GM19395 (cell line): Measurements from ENCODE around the gene PPP1R1B.

Experiments used
- ATAC-seq: cut with Tn5 transposase; IDR thresholded peaks from one replicate; pipeline ENCODE4 v1.9.1; 2021; ENCODE audit warnings: mild to moderate bottlenecking, moderate library complexity; ENCODE audit not compliant: unreplicated experiment

PPP1R1B gene

GRCh38 chr17:39651923-39652586 is 25.3 kb downstream of the PPP1R1B start:
- no peak for ATAC-seq

DNA sequence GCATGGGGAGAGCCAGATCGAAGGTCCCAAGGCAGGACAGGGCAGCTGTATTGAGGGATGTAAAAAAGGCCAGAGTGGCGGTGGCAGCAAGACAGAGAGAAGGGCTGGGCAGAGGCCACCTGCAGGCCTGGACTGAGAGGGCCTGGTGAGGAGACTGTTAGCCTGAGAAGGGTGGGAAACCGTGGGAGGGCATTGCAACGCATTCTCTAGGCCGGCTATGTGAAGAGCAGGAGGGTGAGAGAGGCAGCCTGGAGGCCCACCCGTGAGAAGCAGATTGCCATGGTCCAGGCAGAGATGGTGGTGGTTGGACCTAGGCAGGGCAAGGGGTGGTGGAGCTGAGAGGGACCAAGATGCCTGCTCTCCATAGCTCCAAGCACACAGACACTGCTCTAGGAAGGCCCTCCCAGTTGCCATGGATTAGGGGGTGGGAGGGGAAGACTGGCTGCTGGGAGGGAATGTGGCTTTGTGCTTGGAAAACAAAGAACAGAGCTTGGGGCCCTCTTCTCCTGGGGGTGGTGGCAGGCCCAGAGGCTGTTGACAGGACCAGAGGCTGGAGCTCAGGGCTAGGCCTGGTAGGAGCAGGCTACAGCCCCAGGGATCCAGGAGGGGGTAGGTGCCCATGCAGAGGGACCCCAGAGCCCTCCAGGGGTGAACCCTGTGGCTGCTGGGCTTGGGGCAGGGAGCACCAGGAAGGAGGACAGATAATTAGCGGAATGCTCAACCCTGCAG is 26.0 kb downstream of the PPP1R1B start:
- ATAC-seq: no peak

DNA sequence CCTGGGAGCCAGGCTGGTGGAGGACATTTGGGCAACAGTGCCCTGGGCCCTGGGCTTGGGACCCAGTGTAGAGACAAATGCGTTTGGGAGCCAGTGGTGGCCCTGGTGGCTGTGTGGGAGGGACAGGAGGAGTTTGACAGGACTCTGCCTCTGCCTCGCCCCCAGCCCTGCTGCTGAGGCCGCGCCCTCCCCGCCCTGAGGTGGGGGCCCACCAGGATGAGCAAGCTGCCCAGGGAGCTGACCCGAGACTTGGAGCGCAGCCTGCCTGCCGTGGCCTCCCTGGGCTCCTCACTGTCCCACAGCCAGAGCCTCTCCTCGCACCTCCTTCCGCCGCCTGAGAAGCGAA is 26.5 kb downstream of the PPP1R1B start:
- ATAC-seq: no peak

- no peak for ATAC-seq
Measured at GRCh38 chr17:39653662-39654331, 27.0 kb downstream of the PPP1R1B start.

DNA sequence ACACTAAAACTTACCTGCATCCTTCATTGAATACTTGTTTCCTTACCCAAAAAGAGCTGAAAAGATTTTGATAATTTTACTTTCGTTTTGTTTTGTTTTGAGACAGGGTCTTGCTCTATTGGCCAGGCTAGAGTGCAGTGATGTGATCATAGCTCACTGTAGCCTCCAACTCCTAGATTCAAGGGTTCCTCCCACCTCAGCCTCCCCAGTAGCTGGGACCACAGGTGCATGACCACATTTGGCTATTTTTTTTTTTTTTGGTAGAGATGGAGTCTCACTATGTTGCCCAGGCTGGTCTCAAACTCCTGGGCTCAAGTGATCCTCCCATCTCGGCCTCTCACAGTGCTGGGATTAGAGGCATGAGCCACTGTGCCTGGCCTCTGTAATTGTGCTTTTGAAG is 28.4 kb downstream of the PPP1R1B start:
- ATAC-seq: no peak

GRCh38 chr17:39658346-39658745 is 31.6 kb downstream of the PPP1R1B start:
- no peak for ATAC-seq

- ATAC-seq: no peak
Measured at GRCh38 chr17:39658760-39659159, 32.0 kb downstream of the PPP1R1B start.

GRCh38 chr17:39659279-39660010 is 32.7 kb downstream of the PPP1R1B start:
- no peak for ATAC-seq

DNA sequence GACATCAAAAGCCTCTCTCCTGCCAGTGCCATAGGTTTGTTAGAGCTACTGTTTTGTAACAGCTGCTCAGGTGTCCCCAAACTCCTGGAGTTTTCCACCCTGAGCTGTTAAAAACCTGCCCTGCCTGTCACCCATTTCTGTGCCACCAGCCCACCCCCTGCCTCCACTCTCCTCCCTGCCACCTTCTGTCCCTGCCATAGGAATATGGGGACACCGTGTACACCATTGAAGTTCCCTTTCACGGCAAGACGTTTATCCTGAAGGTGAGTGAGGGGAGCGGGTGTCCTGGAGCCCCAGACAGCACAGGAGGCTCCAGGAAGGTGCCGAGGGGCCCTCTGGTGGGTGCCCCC is 33.2 kb downstream of the PPP1R1B start:
- ATAC-seq: no peak

- no peak for ATAC-seq
Measured at GRCh38 chr17:39660397-39661385, 33.9 kb downstream of the PPP1R1B start.

DNA sequence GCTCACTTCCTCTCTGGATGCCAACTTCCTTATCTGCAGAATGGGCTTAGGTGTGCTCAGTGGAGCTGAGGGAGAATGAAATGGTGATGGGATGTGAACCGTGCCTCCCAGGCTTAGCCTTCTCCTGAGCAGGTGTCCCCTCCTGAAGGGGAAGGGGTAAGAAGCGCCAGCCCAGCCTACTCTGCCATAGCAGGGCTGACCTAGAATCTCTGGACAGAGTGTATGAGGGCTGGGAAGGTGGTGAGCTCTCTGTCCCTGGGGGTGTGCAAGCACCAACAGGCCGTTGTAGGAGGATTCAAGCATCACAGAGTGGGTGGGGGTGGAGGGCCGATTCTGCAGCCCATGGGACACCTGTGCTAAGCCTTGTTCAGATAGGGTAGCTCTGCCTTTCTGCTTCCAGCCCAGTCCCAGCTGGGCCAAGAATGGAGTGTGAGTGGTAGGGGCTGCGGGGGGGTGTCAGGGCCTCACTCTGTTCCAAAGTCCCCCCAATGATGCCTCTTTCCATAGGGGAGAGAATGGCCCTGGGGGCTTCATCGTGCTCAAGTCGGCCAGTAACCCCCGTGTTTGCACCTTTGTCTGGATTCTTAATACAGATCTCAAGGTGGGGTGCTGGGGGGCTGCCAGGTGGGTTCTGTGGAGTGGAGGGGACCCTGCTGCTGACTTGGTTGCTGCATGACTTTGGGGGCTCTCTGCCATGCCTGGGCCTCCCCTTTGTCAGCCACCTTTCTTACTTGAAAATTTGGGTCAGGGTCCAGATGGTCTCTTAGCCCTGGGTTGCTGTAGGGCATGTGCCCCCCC is 35.2 kb downstream of the PPP1R1B start:
- ATAC-seq: no peak

DNA sequence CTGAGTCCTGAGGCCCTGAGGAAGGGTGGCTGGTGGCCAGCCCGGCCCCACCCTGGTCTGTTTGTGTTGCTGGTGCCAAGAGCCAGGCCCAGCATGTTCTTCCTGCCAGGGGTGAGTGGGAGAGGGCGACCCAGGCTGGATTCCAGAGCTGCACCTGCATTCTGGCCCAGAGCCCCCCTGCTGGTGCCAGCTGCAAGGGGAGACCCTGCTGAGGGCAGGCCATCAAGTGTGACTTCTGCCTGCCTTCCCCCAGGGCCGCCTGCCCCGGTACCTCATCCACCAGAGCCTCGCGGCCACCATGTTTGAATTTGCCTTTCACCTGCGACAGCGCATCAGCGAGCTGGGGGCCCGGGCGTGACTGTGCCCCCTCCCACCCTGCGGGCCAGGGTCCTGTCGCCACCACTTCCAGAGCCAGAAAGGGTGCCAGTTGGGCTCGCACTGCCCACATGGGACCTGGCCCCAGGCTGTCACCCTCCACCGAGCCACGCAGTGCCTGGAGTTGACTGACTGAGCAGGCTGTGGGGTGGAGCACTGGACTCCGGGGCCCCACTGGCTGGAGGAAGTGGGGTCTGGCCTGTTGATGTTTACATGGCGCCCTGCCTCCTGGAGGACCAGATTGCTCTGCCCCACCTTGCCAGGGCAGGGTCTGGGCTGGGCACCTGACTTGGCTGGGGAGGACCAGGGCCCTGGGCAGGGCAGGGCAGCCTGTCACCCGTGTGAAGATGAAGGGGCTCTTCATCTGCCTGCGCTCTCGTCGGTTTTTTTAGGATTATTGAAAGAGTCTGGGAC is 36.0 kb downstream of the PPP1R1B start:
- ATAC-seq: no peak

GRCh38 chr17:39663340-39663687 is 36.6 kb downstream of the PPP1R1B start:
- ATAC-seq: no peak

DNA sequence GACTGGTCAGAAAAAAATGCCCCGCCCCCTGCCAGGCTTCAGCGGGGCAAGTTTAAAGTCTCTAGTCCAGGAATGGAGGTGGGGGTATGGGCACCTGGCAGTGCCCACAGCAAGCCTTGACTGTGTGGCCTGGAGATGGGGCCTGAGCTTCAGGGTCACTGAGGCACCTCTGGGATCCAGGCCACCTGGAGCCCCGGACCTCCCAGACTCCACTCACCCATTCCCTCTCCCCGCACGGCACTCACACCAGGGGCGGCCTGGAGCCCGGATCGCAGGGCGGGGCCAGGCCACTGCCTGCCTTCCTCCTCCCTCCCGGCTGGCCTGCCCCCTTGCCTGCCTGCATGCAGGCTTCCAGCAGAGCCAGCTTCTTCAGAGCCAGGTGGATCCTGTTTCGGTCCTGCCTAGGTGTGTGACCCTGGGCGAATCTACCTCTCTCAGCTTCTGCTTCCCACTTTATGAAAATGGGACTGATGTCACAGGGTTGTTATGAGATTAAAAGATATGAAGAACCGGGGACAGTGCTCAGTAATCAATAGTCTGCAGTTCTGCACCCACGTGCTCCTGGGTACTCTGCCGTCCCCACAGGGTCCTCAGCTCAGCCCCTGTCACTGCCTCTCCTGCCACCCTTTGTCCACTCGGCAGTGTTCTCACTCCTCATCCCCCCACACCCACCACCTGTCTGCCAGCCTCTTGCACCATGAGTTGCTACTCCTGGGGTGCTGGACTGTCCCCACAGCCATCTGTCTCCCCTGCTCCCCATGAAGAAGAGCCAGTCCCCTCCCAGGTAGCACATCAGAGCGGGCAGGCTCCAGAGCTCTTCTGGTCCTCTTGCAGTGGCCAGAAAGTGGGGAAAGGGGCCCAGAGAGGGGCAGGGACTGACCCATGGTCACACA is 37.2 kb downstream of the PPP1R1B start:
- no peak for ATAC-seq

DNA sequence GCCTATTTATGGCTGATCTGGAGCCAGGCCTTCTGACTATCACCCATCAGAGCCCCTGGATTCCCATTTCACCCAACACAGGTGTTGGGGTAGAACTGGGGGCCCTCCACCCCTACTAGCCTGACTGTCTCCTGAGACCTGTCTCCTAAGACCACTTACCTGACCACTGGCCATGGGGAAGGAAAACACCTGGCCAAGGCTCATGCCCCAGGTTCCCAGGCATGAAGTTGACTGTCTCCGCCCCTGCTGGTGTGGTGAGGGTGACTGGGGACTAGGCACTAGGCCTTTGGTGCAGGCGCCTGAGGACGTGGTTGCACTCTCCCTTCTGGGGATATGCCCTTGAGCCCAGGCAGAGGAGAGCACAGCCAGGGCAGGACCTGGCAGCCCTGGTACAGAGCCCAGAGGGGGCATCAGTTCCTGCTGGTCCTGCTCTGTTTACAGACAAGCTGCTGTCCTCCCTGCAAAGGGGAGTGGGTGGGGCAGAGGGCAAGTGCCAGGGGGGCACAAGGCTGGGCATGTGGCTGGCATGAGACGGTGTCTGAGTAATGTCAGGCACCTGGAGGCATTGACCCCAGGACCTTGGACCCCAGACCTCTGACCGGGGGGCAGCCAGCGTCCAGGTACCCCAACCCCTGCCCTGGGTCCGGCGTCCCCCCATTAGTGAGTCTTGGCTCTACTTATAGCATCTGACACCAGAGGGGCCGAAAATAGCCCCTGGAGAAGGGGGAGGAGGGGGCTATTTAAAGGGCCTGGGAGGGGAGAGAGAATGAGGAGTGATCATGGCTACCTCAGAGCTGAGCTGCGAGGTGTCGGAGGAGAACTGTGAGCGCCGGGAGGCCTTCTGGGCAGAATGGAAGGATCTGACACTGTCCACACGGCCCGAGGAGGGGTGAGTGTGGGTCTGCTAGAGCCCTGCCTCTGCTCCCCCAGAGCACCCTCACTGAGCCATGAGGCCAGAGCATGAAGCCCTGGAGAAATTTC is 38.1 kb downstream of the PPP1R1B start, which contains the start of gene TCAP:
TCAP (plus strand) TSS at position 769 of the 981 bp plus-strand sequence; CDS start at position 780, 11 bp downstream.
- no peak for ATAC-seq

DNA sequence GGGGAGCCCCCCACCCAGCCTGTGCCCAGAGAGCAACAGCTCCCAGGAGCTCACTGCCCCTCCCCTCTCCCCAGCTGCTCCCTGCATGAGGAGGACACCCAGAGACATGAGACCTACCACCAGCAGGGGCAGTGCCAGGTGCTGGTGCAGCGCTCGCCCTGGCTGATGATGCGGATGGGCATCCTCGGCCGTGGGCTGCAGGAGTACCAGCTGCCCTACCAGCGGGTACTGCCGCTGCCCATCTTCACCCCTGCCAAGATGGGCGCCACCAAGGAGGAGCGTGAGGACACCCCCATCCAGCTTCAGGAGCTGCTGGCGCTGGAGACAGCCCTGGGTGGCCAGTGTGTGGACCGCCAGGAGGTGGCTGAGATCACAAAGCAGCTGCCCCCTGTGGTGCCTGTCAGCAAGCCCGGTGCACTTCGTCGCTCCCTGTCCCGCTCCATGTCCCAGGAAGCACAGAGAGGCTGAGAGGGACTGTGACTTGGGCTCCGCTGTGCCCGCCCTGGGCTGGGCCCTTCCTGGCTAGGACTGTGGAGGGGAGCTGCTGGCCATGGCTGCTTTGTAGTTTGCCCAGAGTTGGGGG is 39.0 kb downstream of the PPP1R1B start:
- ATAC-seq: no peak
